NCI-H2081 (cell line): ENCODE data around the gene SH3PXD2A.
A peak's percentile ranks its signal among the peaks of the same experiment; 100 is the strongest.
"Not testable (repeated sequence)": the region's sequence is repeated elsewhere in the genome, so short reads cannot be mapped to it uniquely, and the experiment has no call there.

ENCODE experiments used
- DNase-seq, 2 experiments: peaks; one replicate each; lab custom pipeline; 2025; lab: John Stamatoyannopoulos, UW

The SH3PXD2A gene

GRCh38 chr10:103663802-103664201 is 191.6 kb downstream of the SH3PXD2A start:
- peak; percentile 53 to 84 for DNase-seq

- no peak for DNase-seq
These were observed 192.1 kb downstream of the SH3PXD2A start for GRCh38 chr10:103663236-103663635.

GRCh38 chr10:103662704-103663103 is 192.7 kb downstream of the SH3PXD2A start:
- DNase-seq = not testable (repeated sequence)

GRCh38 chr10:103661198-103661950 is 194.0 kb downstream of the SH3PXD2A start:
- peak; percentile 62 to 77 for DNase-seq

GRCh38 chr10:103660364-103661197 is 194.8 kb downstream of the SH3PXD2A start:
- peak; percentile 50 to 66 for DNase-seq

GRCh38 chr10:103659674-103660363 is 195.6 kb downstream of the SH3PXD2A start:
- DNase-seq = peak; percentile 38 to 69

- peak in 1 of 2 experiments; percentile 5 for DNase-seq
These were observed 197.3 kb downstream of the SH3PXD2A start for GRCh38 chr10:103658049-103658577.

GRCh38 chr10:103657061-103657591 is 198.2 kb downstream of the SH3PXD2A start:
- DNase-seq = no peak

- DNase-seq = no peak
These were observed 200.5 kb downstream of the SH3PXD2A start for GRCh38 chr10:103654925-103655324.

GRCh38 chr10:103653581-103654037 is 201.8 kb downstream of the SH3PXD2A start:
- DNase-seq = peak; percentile 88 to 96

- peak; percentile 60 to 79 for DNase-seq
These were observed 202.6 kb downstream of the SH3PXD2A start for GRCh38 chr10:103652599-103653281.

- DNase-seq = no peak
These were observed 203.4 kb downstream of the SH3PXD2A start for GRCh38 chr10:103651783-103652476.

GRCh38 chr10:103651333-103651732 is 204.0 kb downstream of the SH3PXD2A start:
- no peak for DNase-seq

- peak; percentile 43 to 76 for DNase-seq
These were observed 205.5 kb downstream of the SH3PXD2A start for GRCh38 chr10:103649654-103650423.

- no peak for DNase-seq
These were observed 206.5 kb downstream of the SH3PXD2A start for GRCh38 chr10:103648636-103649532.

GRCh38 chr10:103648251-103648635 is 207.1 kb downstream of the SH3PXD2A start:
- no peak for DNase-seq

- DNase-seq = no peak
These were observed 209.1 kb downstream of the SH3PXD2A start for GRCh38 chr10:103646304-103646703.

- no peak for DNase-seq
These were observed 210.0 kb downstream of the SH3PXD2A start for GRCh38 chr10:103645141-103646054.
